Heart right ventricle (tissue), 16 donors: ENCODE data around the gene IL17C. TPM values are rescaled to one million over a fixed set of nuclear protein-coding genes. Genes with fewer than 3 reads are reported as not detected.

Experiments used
- ATAC-seq, 8 donors: fragments of 200-7000 bp; cut with Tn5 transposase; one replicate each; pipeline ENCODE4 v1.9.1; 2020; ENCODE audit warnings: mild to moderate bottlenecking in 8 of 8, moderate library complexity in 8 of 8, moderate number of reproducible peaks in 1 of 8
- DNase-seq, 2 donors: peaks; one replicate each; pipeline ENCODE4 v3.0.0-alpha.2; 2020
- H3K27ac ChIP-seq, 10 donors: fragments of 200-600 bp; sonication (generic) in 2 of 10; one replicate each; pipeline versions ENCODE4 v1.5.0 to v1.8.0; 2020 to 2022; ENCODE audit warnings: mild to moderate bottlenecking in 3 of 10
- H3K27me3 ChIP-seq, 7 donors: fragments of 200-600 bp; one replicate each; pipeline ENCODE4 v1.8.0; 2021 to 2022; ENCODE audit warnings: mild to moderate bottlenecking in 2 of 7
- H3K36me3 ChIP-seq, 9 donors: fragments of 200-600 bp; sonication (generic) in 1 of 9; one replicate each; pipeline versions ENCODE4 v1.5.0 to v1.8.0; 2020 to 2022; ENCODE audit warnings: mild to moderate bottlenecking in 2 of 9
- H3K4me1 ChIP-seq, 9 donors: fragments of 200-600 bp; sonication (generic) in 1 of 9; one replicate each; pipeline versions ENCODE4 v1.5.0 to v1.8.0; 2020 to 2022; ENCODE audit warnings: mild to moderate bottlenecking in 4 of 9
- H3K4me3 ChIP-seq, 10 donors: fragments of 200-600 bp; sonication (generic) in 2 of 10; one replicate each; pipeline versions ENCODE4 v1.5.0 to v1.8.0; 2020 to 2022; ENCODE audit warnings: mild to moderate bottlenecking in 7 of 10, moderate library complexity in 2 of 10
- H3K9me3 ChIP-seq, 11 donors: fragments of 200-600 bp in 10 of 11; sonication (generic) in 2 of 11; one replicate each; pipeline versions ENCODE4 v1.5.0 to v1.8.0; 2013 to 2022; ENCODE audit warnings: mild to moderate bottlenecking in 2 of 11, control low read depth in 1 of 11, moderate library complexity in 1 of 11
- CTCF ChIP-seq, 9 donors: fragments of 200-600 bp; sonication (generic) in 2 of 9; IDR thresholded peaks; one replicate each; pipeline versions ENCODE4 v1.5.0 to v1.8.0; 2021 to 2022; ENCODE audit warnings: antibody characterized with exemption in 9 of 9, mild to moderate bottlenecking in 5 of 9, moderate library complexity in 1 of 9
- WGBS, 2 donors: extraction: QIAGEN DNeasy Blood & Tissue Kit; methylation state at CpG; one replicate each; pipeline ENCODE4 v1.1.7; 2013; ENCODE audit warnings: inconsistent platforms in 1 of 2; 5-methylcytosine and 5-hydroxymethylcytosine counted together
- intact Hi-C, 10 donors: fragments of 100-400 bp; cut with DNase I; formaldehyde crosslinking; loops; one replicate each; pipeline versions ENCODE4 v1.11.1 to v1.14.2; 2022
- polyA plus RNA-seq, 2 donors: library from polyadenylated mRNA; stranded (reverse); fragments of 200-250 nt; gene quantifications; one replicate each; pipeline ENCODE4 v1.2.3, GENCODE V29; 2013
- total RNA-seq, 10 donors: library from RNA; stranded (reverse); fragmentation: NEBNext Ultra II Directional in 3 of 10; extraction: Animal tissue kit (Norgen Biotek cat#: 25700) in 3 of 10; gene quantifications; one replicate each; pipeline versions ENCODE4 v1.2.1 to v1.2.4, GENCODE V29; 2021 to 2023
- donor health status: Arrhythmogenic right ventricular cardiomyopathy.
- donor health status: ischemic (EF 13 %, LVEDD 7.1; RV severe dilation, severe dysfunction).
- donor health status: healthy with polysubstance abuse.
- donor health status: DM: no; HTN: yes; CAD: no.
- donor health status: DM: no; HTN: no; CAD: no.
- donor health status: ischemic (EF 25% LVEDD 6.9; RV normal size, moderate dysfunction).
- donor health status: ischemic (EF 25% LVEDD 5.7; RV mildly dilated, moderate dysfunction).
- donor health status: healthy.
- donor health status: DM: yes; HTN: yes; CAD: no.
- donor health status: Ischemic cardiomyopathy.
- donor health status: ischemic (EF 35%, LVEDD 5.7; RV mildly dilated, moderate dysfunction).
- donor health status: nonischemic (EF 11% LVEDD 7.7; RV severe dilation, severe dysfunction).
- donor health status: DM: yes; HTN: yes; CAD: no.
- donor health status: PGD.
- donor health status: ischemic (EF 29% LVEDD 5.4; RV normal size, mild dysfunction).
- donor health status: nonischemic (EF 23%, LVEDD 6.1; RV moderate dilation, normal function).

IL17C gene
- total and polyA plus RNA-seq, 12 donors, result not detected

GRCh38 chr16:88617268-88618031 lies 20.9 kb upstream of the IL17C start:
- Histone ChIP-seq H3K4me1 (peaks cover 3 to 41% (median 23%) of the 10 kb centered on the region in 9 donors), H3K27me3 (no peaks in the 10 kb centered on the region), H3K4me3 (no peak overlapping the region), H3K36me3 (peaks cover 0 to 78% (median 6%) of the 10 kb centered on the region in 9 donors), H3K9me3 (no peaks in the 10 kb centered on the region), H3K27ac (no peak overlapping the region)
- 95 to 97% methylated on average over 20 of the region's 20 CpGs for WGBS, 2 donors
- no peak for TF ChIP-seq CTCF (IDR thresholded peaks at IDR 0.05)
- DNase-seq (no peak), ATAC-seq (no peak)
- intact Hi-C loops, result no loop called here

GRCh38 chr16:88618182-88618955 lies 20.0 kb upstream of the IL17C start:
- intact Hi-C loops, result no loop called here
- Histone ChIP-seq H3K4me3 (no peak overlapping the region), H3K36me3 (peaks cover 3 to 78% (median 15%) of the 10 kb centered on the region in 9 donors), H3K27me3 (no peaks in the 10 kb centered on the region), H3K9me3 (no peaks in the 10 kb centered on the region), H3K4me1 (peaks cover 3 to 41% (median 23%) of the 10 kb centered on the region in 9 donors), H3K27ac (peak overlapping the region; percentile 3 to 82 (median 28))
- ATAC-seq, result peak in 7 of 8 donors; percentile 7 to 33 (median 21)
- 72 to 79% methylated on average over 20 of the region's 20 CpGs for WGBS, 2 donors
- no peak for DNase-seq
- no peak for TF ChIP-seq CTCF (IDR thresholded peaks at IDR 0.05)

GRCh38 chr16:88618956-88619667 lies 19.3 kb upstream of the IL17C start:
- Histone ChIP-seq H3K36me3 (peaks cover 4 to 78% (median 22%) of the 10 kb centered on the region in 9 donors), H3K27ac (peak overlapping the region in 9 of 10 donors; percentile 3 to 82 (median 32))
- ATAC-seq, result peak in 7 of 8 donors; percentile 5 to 57 (median 37)

More at GRCh38 chr16:88618956-88619667, 19.3 kb upstream of the IL17C start:
- no peaks in the 10 kb centered on the region for H3K9me3 ChIP-seq
- 79 to 82% methylated on average over 19 of the region's 19 CpGs for WGBS, 2 donors
- no peak for TF ChIP-seq CTCF (IDR thresholded peaks at IDR 0.05)
- no peak overlapping the region for H3K4me3 ChIP-seq
- H3K4me1 ChIP-seq, result peaks cover 3 to 40% (median 23%) of the 10 kb centered on the region in 9 donors
- intact Hi-C loops, result no loop called here
- DNase-seq, result no peak
- no peaks in the 10 kb centered on the region for H3K27me3 ChIP-seq
